ENCODE results near the gene SLC9A9.

SLC9A9 gene

DNA sequence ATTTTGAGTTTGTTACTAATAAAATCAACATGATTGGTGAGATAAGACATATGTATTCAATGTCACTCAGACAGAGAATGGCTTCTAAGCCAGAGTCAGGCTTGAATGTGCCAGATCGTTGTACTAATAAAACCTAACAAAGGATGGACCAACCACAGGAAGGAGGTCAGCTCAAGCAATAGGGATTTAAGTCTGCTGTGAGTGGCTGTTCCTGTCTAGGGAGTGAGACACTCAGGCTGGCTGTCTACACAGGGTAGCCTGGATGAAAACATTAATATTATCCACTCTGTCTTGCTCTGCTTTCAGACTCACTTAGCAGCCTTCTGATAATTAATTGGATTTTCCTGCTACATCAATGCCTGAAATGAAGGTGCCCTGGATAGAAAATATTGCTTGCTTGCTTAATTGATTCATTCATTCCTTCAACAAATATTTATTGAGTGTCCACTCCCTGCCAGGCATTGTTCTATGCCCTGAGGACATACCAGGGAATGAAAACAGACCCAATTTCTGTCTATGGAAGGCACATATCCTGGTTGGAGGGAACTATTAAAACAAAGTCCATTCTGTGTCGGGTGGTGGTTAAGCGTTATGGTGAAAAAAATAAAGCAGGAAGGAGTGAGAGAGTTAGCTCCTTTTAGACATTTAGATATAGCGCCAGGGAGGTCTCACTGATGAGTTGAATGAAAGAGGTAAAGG, 489.3 kb downstream of the SLC9A9 start:
- no peak for DNase-seq (ENCODE audit: low read depth, low spot score)

DNA sequence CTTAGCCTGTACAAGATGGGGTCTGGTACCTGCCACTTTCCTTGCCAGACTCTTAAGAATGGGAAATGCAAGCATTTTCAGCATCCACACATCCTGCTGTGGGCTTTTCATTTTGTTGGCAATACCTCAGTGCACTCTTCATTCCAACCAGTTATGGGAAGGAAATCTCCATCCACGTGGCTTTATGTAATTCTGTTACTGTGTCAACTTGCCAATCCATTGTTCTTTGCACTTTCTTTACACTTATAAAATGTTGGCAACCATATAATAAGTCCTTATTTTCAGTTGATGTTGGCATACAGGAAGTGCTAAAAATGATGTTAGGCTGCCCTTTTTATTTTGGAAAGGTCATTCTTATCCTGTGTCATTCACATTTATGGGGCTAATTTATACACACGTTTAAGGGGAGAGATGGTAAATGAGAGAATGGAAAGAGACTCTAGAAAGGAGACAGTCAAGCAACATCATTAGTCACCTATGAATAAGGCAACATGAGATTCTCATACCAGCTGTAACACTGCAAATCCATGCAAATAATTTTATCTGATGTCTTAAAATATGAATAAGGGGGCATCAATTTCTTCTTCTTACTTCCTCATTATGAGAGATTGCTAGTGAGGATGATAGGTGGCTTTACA, 490.0 kb downstream of the SLC9A9 start:
- DNase-seq (ENCODE audit: low read depth, low spot score), result no peak

DNA sequence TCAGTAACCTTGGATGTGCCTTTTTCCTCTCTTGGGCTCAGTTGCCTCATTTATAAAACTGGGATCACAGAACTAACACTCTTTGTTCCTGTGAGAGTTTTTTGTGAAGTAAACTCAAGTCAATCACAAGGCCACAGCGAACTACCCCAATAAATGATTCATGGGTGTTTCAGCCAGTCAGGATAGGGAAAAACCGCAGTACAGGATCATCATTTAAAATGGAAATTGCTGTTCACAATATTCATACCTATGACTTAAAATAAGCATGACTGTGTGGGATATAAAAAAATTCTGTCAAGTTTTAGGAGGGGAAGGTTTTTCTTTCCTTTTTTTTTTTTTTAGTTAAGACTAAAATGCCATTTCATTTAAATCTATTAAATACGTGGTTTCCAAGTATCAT, 490.6 kb downstream of the SLC9A9 start:
- no peak for DNase-seq (ENCODE audit: low read depth, low spot score)

DNA sequence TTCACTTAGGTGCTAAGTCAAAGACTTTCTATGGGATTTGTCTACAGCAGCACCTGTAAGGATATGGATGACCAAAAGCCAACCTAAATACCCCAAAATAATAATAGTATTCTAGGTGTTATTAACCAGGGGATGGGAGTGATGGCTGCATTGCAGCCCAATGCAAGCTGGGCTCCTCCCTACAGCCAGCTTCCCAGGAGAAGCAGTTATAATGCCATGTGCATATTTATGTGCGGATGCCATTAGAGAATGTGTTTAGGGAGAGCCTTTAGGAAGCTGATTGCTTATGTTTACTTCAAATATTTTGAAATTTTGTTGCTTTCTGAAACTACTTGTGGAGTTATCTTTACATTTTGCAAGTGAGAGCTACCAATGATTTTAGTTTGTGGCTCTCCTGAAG, 491.4 kb downstream of the SLC9A9 start:
- DNase-seq (ENCODE audit: low read depth, low spot score), result no peak

DNA sequence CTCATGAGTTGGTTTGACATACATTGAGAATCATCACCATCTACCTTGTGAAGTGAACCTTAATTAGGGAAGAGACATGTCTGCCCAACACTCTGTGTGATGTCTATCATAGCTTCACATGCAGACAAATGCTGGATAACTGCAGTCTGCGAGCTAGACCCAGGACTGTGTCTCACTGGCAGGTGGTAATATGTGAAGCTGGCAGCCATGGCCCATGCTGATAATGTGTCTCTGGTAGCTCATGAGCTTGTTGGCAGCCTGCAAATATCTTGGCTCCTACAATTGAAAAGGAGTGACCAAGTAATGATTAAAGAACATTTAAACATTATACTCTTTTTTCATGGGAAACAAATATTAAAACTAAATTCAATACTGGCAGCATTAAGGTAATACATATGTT, 493.9 kb downstream of the SLC9A9 start:
- DNase-seq (ENCODE audit: low read depth, low spot score), result no peak

DNA sequence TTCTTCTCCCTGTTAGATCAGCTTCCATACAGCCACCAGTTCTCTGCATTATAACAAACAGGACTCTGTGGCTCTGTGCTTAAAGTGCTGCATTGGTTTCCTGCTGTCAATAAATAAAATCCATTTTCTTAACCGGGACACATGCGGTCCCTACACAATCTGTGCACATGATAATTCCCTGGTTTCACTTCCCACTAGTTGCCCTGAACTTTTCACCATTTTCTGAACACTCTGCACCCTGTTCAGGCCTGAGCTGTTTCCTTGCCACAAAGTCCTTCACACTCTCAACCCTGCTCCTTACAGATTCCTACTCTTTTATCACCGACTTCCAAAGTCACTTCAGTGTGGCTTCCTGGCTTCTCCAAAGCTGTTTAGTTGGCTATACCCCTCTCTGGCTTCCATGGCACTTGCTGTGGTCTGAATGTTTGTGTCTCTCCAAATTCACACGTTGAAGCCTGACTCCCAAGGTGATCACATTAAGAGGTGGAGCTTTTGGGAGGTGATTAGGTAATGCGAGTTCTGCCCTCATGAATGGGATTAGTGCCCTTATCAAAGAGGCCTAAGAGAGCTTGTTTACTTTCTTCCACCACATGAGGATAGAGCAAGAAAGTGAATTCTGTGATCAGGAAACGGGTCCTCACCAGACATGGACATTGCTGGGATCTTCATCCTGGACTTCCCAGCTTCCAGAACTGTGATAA, 495.3 kb downstream of the SLC9A9 start:
- no peak for DNase-seq (ENCODE audit: low read depth, low spot score)

DNA sequence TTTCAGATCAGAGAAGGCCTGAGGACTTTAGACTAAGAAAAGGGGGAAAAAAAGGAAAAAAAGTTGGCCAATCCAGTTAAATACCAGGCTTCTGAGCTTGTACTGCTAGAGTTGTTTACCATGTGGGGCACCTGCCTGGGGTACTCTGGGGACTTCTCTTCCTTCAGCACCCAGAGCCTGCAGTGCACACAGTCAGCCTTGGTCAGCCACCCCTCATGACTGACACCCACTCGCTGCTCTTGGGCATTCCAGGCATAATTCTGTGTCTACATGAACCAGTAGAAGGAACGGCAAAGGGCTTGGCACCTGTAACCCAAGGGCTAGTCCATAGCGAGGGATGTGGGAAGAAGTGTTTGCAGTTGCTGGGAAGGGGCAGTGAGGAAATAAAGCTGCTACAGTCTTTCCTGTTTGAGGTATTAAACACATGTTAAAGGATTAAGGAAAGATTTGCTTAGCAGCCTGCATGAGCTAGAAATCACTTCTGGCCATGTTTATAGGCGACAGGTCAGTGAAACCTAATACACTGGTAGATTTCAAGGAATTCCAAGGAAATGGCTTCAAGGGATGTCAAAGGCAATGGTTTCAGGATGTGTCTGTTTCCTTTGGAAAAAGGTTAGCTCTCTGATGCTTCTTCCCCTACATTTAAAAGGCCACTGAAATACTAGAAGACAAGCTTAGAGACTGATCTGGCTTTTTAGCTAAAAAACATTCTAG, 496.2 kb downstream of the SLC9A9 start:
- no peak for DNase-seq (ENCODE audit: low read depth, low spot score)

DNA sequence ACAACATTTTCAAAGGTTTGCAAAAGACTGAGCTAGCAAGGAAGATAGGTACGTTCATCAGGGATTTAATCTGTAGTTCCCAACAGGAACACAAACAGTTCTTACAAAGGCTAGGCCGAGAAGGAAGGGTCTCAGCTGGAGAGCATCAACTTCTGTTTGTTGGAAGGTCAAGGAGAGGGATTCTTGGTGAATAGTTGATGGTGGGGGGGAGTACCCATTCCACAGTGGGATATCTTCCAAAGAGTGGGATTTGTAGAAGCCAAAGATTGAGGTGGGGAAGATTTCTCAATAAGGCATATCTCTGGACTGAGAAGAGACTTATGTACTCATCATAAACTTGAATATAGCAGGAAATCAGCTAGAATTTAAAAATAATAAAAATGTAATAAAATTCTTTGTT, 496.9 kb downstream of the SLC9A9 start:
- DNase-seq (ENCODE audit: low read depth, low spot score), result no peak

DNA sequence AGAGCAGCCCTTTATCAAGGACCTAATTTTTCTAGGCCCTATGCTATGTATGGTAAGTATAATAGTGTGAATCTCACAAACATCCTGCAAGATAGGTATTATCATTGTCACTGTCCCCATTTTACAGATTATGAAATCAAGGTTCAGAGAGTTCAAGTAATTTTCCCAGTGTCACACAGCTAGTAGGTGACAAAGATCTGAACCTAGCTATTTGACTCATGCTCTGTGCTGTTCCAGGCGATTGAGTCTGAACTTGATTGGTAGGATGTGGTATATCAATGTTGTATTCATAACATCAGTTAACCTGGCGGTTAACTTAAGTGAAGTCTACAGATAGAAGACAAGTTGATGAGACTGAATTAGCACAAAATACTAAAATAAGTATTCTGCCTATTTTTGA, 498.8 kb downstream of the SLC9A9 start:
- no peak for DNase-seq (ENCODE audit: low read depth, low spot score)

DNA sequence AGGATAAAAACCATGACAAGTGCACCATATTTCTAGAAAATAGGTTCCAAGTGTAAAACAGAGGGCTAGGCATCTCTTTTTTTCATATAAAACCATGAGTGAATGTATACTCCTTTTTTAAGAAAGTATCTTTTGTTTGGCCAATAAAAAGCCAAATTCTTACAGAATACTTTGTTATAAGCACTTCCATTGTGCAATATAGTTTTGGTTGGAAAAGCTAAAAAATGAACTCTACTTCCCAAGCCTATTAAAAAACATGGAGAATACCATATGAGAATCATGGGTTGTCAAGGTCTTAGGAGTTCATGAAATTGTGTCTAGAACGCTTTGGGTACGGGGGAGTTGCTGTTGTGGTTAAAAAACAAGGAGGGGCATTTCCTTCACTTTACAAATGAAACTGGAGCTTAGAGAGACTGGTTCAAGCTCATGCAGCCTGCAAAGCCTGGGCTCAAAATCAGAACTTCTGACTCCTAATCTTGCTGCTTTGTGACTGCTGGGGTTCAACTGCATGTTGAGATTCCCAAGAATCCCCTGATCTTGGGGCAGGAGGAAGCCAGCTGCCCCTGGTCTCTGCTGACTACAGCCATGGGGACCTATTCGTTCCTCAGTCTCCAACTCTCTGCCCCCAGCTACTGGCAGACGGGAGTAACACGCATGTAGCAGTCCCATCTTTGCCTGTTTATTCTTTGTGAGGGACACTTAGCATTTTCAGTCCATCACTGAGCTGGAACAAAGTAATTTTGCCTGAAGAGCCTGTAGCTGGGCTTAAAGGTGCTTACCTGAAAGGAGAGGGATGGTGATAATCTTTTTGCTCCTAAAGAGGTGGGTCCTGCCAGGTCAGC, 499.6 kb downstream of the SLC9A9 start:
- DNase-seq (ENCODE audit: low read depth, low spot score), result no peak

DNA sequence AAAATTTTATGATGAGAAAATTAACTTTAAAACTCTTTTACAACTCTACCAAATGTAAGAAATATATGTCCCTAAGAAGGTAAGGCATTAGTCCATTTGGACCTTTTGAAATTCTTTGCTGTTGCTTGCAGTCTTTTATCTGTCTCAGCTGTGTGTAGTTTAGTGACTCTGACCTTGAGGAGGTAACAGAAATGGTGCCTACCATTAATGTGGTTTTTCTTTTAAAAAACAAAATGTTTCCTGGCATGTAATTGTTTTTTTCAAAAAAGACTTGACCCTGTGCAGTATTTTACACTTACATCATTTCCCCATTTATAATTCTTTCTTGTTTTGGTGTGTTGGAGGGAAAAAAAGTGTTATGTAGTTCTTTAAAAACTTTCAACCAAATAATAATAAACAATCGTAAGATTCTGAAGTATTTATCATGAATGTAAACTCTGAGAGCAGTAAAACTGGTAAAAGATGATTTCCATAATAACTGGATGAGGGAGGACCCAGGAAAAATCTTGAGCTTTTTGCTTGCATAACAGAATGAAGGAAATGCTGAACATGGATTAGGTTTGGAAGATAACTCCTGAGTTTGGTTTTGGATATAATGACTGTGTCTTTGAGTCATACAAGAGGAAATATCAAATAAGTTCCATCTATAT, 503.6 kb downstream of the SLC9A9 start:
- no peak for DNase-seq (ENCODE audit: low read depth, low spot score)

DNA sequence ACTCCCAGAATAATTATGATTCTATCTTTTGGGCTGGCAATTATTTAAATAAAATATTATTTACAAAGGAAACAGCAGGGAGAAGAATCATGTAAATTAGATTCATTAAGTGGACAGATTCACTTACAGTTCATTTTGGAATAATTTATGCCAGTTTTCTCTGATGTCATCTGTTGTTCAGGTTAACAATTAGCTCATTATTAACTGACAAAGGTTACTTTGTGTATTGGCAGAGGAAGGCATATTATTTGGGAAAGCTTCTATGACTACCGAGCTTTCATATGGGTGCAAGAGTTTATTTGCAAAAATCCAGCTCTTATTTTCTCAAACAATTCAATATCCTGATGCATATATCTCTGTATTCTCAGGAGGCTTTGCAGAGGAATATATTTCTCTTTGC, 504.3 kb downstream of the SLC9A9 start:
- DNase-seq (ENCODE audit: low read depth, low spot score), result no peak

DNA sequence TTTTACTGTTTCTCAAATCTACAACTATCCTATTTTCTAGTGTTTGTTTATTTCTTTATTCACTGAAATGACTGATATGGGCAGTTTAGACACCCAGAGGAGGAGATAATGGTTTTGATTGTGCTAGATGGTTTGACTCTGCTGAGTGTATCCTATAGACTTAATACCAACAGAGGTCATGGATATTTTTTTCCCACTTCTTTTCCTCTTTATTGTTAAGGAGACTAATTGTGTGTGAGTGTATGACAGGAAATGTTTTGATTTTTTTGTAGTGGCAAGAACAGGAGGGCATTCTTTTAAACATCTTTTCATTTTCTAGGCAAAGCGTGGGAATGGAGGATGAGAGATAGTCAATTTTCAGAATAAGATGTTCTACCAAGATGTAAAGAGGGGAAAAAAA, 505.2 kb downstream of the SLC9A9 start:
- no peak for DNase-seq (ENCODE audit: low read depth, low spot score)

DNA sequence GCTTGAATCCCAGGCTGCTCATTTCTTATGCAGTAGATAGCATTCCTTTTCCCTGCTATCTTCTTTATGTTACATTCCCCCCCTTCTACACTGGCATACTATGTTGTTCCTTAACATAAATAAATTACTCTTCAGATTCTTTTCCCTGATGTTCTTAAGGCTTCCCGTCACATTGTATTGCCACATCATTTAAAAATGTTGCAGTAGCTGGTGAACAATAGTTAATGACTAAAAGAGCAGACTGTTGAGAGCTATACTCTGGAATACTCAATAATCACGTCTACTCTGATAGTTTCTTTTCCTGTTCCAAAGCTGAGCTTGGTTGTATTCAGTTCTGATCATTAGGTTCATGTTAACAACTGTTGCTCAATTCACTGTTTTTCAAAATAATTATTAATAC, 508.8 kb downstream of the SLC9A9 start:
- DNase-seq (ENCODE audit: low read depth, low spot score), result no peak

DNA sequence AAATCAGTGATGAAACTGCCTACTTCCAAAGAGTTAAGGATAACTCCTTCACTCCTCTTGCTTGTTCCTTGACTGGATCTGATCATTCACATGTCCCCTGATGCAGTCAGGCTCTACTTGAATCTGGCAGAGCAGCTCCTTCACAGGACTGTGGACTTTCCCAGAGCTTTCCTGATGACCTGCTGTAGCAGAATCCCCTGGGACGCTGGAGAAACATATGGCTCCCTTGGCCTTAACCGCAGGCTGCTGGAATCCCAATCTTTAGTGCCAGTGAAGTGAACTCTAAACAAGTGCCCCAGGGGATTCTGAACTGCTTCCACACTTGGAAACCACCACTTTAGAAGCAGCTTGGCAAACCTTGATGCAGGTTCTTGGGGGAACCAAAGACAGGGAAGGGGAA, 510.9 kb downstream of the SLC9A9 start:
- peak; percentile 21 for DNase-seq (ENCODE audit: low read depth, low spot score)

DNA sequence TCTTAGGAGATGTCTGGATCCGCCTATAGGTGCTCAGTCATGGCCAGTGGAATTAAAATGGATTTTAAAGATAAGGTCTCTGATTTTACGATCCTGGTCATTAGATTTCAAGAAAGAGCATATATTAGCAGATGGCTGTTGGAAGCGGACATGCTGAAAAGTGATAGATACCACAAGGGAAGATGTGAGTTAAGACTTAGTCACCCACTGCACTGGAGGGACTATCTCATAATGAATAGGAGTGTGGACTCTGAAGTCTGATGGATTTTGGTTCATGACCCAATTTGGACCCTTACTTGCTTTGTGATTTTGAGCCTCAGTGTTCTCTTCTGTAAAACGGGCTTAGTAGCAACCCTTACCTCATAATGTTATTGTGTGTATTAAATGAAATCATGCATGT, 514.0 kb downstream of the SLC9A9 start:
- no peak for DNase-seq (ENCODE audit: low read depth, low spot score)

DNA sequence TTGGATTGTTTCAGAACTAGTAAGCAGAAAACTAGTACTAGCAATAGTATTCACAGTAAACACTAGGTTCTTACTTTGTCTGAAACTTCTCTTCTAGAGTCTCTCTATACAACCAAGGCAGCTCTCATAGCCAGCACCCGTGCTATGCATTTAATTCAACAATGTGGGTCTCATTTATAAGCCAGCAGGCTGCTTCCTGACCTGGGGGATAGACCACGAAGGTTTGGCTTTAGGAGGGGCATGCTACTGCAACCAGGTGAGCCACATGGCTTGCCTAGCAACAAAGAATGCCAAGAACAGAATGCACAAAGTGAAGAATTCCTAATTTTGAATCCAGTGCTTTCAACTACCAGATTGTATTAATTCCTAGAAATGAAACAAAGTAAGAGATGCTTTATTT, 514.9 kb downstream of the SLC9A9 start:
- DNase-seq (ENCODE audit: low read depth, low spot score), result no peak

DNA sequence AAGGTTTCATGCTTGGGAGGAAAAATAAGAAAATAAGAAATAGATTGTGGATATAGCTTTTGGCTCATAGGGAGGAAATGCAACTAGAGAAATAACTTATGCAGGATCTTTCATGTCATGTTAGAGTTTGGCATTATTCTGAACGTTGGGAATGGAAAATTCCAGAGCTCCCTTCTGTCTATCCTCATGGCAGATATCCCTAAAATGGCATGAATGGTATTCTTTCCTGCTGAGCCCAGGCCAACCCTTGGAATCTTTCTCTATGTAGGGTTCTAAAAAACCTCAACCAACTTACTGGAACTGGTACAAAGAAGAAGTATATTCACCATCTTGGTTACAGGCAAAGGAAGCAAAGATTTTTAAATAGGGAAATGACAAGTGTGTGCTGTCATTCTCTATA, 516.2 kb downstream of the SLC9A9 start:
- DNase-seq (ENCODE audit: low read depth, low spot score), result no peak

DNA sequence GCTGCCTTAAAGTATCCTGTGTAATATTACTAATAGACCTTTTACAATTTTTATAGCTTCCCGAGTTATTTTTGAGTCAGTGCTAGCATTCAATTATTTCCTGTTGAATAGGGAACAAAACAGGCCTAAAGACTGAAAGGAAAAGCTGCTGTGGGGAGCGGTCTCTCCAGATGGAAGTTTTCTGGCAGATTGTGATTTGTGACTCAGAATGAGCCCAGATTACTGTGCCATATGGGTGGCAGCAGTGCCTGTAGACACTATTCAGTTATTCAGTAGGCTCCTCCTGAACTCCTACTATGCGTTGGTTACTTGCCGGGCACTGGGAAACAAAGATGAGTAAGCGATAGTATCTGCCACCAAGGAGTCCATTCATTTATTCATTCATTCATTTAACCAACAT, 516.9 kb downstream of the SLC9A9 start:
- DNase-seq (ENCODE audit: low read depth, low spot score), result no peak

DNA sequence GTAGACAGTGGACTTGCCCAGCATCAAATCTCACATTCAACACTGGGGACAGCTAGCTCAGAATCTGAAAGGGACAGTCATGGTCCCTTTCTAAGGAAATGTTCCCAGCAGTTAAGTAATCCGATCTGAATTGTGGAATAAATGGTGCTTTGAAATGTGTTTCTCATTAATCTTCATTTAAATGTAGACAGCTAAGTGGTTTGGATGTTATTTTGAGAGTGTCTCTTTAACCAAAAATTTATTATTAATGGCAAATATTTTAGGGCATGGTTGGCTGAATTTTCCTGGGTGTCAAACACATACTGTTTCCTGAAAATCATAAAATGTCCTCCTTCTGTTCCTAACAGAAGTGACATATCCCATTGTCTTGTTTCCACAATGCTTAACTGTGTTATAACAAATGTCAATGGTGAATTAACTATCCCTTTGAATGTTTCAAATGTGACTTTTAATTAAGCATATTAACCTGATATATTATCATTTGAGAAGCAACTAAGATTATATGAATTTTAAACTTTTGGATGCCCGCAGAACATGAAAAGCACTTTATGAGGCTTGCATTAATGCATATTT, 517.9 kb downstream of the SLC9A9 start:
- no peak for DNase-seq (ENCODE audit: low read depth, low spot score)

Data from brain pericyte (primary cell).